ENCODE data around the gene METTL26. TPM values are rescaled to one million over a fixed set of nuclear protein-coding genes. Genes with fewer than 3 reads are reported as not detected.

The METTL26 gene
- total and polyA plus RNA-seq, 2 of the 4 experiments (the other 2 are of a cell fraction), result 46.8 to 128 TPM

DNA sequence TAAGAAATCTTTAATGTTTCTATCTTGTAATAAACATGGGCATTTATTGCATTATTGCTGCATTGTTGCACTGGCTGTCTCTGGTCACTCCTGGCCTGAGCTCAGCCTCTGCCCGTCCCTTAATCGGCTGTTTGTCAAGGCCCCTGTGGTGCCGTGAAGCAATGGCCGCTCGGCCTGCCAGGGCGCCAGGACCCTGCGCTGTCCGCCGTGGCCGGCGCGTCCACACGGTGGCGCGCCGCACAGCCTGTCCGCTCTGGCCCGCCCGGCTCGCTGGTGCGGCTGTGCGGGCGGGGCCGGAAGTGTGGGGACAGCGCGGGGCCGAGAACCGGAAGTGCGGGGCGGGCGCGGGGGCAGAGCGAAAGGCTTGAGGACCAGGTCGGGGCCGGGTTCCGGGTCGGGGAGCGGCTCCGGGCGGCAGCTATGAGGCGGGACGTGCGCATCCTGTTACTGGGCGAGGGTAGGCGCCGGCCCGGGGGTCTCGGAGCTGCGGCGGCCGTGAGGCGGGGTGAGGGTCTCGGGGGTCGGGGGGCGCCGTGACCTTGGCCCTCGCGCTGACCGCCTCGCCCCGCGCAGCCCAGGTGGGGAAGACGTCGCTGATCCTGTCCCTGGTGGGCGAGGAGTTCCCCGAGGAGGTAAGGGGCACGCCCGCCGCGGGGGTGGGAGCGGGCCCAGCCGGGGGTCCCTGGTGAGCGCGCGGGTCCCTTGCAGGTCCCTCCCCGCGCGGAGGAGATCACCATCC is 31.8 kb upstream of the METTL26 start, which contains the start of gene RHOT2 (continued):
- TF ChIP-seq MXI1 (IDR thresholded peaks at IDR 0.05; ENCODE audit: borderline replicate concordance, low read depth, low read length) (peak; percentile 29; the same call in 1 of the 2 replicates), POLR2A (IDR thresholded peaks at IDR 0.05; ENCODE audit: low read depth, low read length) (peak; percentile 82), RAD21 (IDR thresholded peaks at IDR 0.05; ENCODE audit: low read length) (peak; percentile 59)

DNA sequence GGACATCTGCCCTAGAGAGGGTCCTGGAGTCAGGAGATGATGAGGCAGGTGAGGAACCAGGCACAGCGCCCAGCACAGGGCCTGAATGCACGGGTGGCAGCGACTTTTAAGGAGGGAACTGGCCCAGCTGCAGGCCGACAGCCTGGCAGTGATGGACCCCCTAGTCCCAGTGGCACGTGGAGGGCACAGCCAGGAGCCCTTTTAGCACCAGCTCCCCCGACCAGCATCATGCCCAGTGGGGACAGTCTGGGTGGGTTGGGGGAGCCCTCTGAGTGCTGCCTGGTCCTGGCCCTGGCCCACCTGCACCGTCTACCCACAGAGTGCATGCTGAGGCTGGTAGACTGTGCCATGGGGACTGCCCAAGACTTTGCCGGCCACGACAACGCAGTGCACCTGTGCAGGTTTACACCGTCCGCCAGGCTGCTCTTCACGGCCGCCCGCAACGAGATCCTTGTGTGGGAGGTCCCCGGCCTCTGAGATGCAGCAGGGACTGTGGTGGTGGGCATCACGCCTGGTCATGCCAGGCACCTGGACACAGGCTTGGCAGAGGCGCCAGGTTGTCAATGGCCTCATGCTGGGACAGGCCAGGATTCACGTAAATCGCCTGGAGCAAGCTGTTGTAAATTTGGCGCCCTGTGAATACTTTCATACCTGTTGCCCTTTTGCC is 31.1 kb upstream of the METTL26 start:
- H2AFZ ChIP-seq (replicated peaks; ENCODE audit: low read length, poor library complexity), result peak overlapping the region; percentile 97
- TF ChIP-seq CEBPB (IDR thresholded peaks at IDR 0.05; ENCODE audit: low read depth, low read length) (no peak), RCOR1 (IDR thresholded peaks at IDR 0.05; ENCODE audit: insufficient replicate concordance, low read length) (no peak), FOS (IDR thresholded peaks at IDR 0.05; ENCODE audit: low read depth, low read length) (no peak), SMC3 (IDR thresholded peaks at IDR 0.05; ENCODE audit: low read depth, low read length) (no peak), ELK1 (IDR thresholded peaks at IDR 0.05; ENCODE audit: borderline replicate concordance, low read depth, low read length) (no peak), POLR2A (IDR thresholded peaks at IDR 0.05; ENCODE audit: low read depth, low read length) (no peak), MAFK (IDR thresholded peaks at IDR 0.05; ENCODE audit: low read depth, low read length) (no peak), NFE2L2 (IDR thresholded peaks at IDR 0.05; ENCODE audit: low read depth, low read length) (no peak), RFX5 (IDR thresholded peaks at IDR 0.05; ENCODE audit: low read depth, low read length) (no peak), MAZ (IDR thresholded peaks at IDR 0.05; ENCODE audit: borderline replicate concordance, low read depth, low read length) (no peak), BHLHE40 (IDR thresholded peaks at IDR 0.05; ENCODE audit: low read depth, low read length) (no peak)
- TF ChIP-seq, protein P1, sequence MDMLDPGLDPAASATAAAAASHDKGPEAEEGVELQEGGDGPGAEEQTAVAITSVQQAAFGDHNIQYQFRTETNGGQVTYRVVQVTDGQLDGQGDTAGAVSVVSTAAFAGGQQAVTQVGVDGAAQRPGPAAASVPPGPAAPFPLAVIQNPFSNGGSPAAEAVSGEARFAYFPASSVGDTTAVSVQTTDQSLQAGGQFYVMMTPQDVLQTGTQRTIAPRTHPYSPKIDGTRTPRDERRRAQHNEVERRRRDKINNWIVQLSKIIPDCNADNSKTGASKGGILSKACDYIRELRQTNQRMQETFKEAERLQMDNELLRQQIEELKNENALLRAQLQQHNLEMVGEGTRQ (IDR thresholded peaks at IDR 0.05; ENCODE audit: low read depth, low read length), result no peak

More for the DNA sequence above, 31.1 kb upstream of the METTL26 start:
- no peak overlapping the region for H3K4me3 ChIP-seq (ENCODE audit: insufficient read depth, low read depth, low read length)
- intact Hi-C loops (cut with micrococcal nuclease), result no loop called here
- no peak for ATAC-seq (ENCODE audit: low read depth)
- DNase-seq, result no peak
- peak overlapping the region; percentile 76 to 99 for H4K8ac ChIP-seq (ENCODE audit: low read depth in 2 of 2, low read length in 2 of 2)
- no peak overlapping the region for H2BK120ac ChIP-seq (ENCODE audit: low read depth, low read length)
- H2BK15ac ChIP-seq (ENCODE audit: low read depth, low read length), result no peak overlapping the region
- peak overlapping the region; percentile 76 for H3K9ac ChIP-seq (ENCODE audit: low read depth, low read length)
- H3K27me3 ChIP-seq (ENCODE audit: control insufficient read depth, insufficient read depth, low read length), result no peaks in the 10 kb centered on the region
- H2BK5ac ChIP-seq (ENCODE audit: low read depth, low read length, poor library complexity, severe bottlenecking), result peak overlapping the region; percentile 62
- no peak overlapping the region; the same call in 1 of the 2 replicates for H4K91ac ChIP-seq (ENCODE audit: insufficient read depth, low read depth, low read length)
- H3K14ac ChIP-seq (replicated peaks; ENCODE audit: low read depth, low read length), result peak overlapping the region; percentile 99; the same call in 1 of the 2 replicates
- peak overlapping the region; percentile 94 for H4K5ac ChIP-seq (ENCODE audit: low read depth, low read length)
- peak overlapping the region; percentile 91 for H2AK9ac ChIP-seq (replicated peaks; ENCODE audit: low read depth, low read length, poor library complexity)
- H3K4me2 ChIP-seq (ENCODE audit: low read depth, low read length), result peak overlapping the region; percentile 53; the same call in 1 of the 2 replicates
- H3K56ac ChIP-seq (ENCODE audit: extremely low read depth, insufficient read depth, low read length), result no peak overlapping the region
- peak overlapping the region; percentile 90; the same call in 1 of the 2 replicates for H3K23ac ChIP-seq (ENCODE audit: low read depth, low read length)
- no peak overlapping the region for H2AK5ac ChIP-seq (ENCODE audit: low read depth, low read length)
- no peaks in the 10 kb centered on the region for H3K9me3 ChIP-seq (ENCODE audit: control insufficient read depth, insufficient read depth, low read length)
- H4K20me1 ChIP-seq (ENCODE audit: insufficient read depth, low read length), result peaks cover 13% of the 10 kb centered on the region
- no peak overlapping the region for H3K18ac ChIP-seq (ENCODE audit: low read depth, low read length)
- H2BK20ac ChIP-seq (ENCODE audit: low read depth, low read length), result no peak overlapping the region
- BruUV-seq (replicated peaks), result no TSS peak
- H3K79me1 ChIP-seq (ENCODE audit: low read depth in 1 of 2, low read length in 2 of 2), result peaks cover 0 to 23% of the 10 kb centered on the region in 2 experiments; a peak in 1 of 4 replicates
- H3K9me1 ChIP-seq (ENCODE audit: insufficient read depth, low read length), result peaks cover 6% of the 10 kb centered on the region
- dilution Hi-C loops (cut with HindIII; ENCODE audit: low sequenced_read_pairs, unreplicated experiment), result no loop called here
- ChIA-PET CTCF (no interaction called here), POLR2A (ENCODE audit: unreplicated experiment) (no interaction called here)
- 78% methylated on average over 4 of the region's 22 CpGs; no CpG with 5 or more reads in 1 of the 2 experiments for WGBS, 2 experiments (ENCODE audit: extremely low coverage in 2 of 2, insufficient read length in 1 of 2)
- peaks cover 6% of the 10 kb centered on the region for H3K4me1 ChIP-seq (ENCODE audit: control insufficient read depth, insufficient read depth, low read length)
- peaks cover 29% of the 10 kb centered on the region for H3K36me3 ChIP-seq (ENCODE audit: control insufficient read depth, insufficient read depth, low read length)
- H3K4ac ChIP-seq (ENCODE audit: low read depth, low read length), result peak overlapping the region; percentile 97
- in situ Hi-C loops (cut with MboI; ENCODE audit: low sequenced_read_pairs), result no loop called here
- H3K27ac ChIP-seq (ENCODE audit: insufficient read depth, low read length), result peak overlapping the region; percentile 68

All from IMR-90 (cell line).